ENCODE results near the gene REEP5. TPM values are rescaled to one million over a fixed set of nuclear protein-coding genes. Genes with fewer than 3 reads are reported as not detected.

Gene REEP5
- total RNA-seq, 1 experiment from 2014 or later, result 85.2 TPM

- H3F3A ChIP-seq (ENCODE audit: low read length, unreplicated experiment), result peaks cover 4% of the 10 kb centered on the region
- CTCF ChIA-PET, result no interaction called here
- no peak overlapping the region for H3K9ac ChIP-seq (ENCODE audit: low read length)
- no TSS peak for BruUV-seq (replicated peaks)
- no peaks in the 10 kb centered on the region for H3K36me3 ChIP-seq (ENCODE audit: low read depth, low read length)
- H4K20me1 ChIP-seq (ENCODE audit: low read length), result no peaks in the 10 kb centered on the region
- H3K4me2 ChIP-seq (ENCODE audit: low read length), result no peak overlapping the region
- no peak overlapping the region for H3K27ac ChIP-seq (ENCODE audit: low read length)
- POLR2A ChIA-PET (ENCODE audit: unreplicated experiment), result interaction anchor here (0.7 kb wide), 1 partner anchor 18 kb away, joined by 4 read pairs; no protein-coding TSS in a partner anchor
- DNase-seq (no peak), ATAC-seq (no peak)
- no peaks in the 10 kb centered on the region for H3K9me3 ChIP-seq (ENCODE audit: low read length)
- H3K4me3 ChIP-seq (ENCODE audit: low read length), result no peak overlapping the region
- TF ChIP-seq EZH2phosphoT487 (IDR thresholded peaks at IDR 0.05; ENCODE audit: borderline replicate concordance, low read length) (no peak), EZH2 (IDR thresholded peaks at IDR 0.05; ENCODE audit: low read length, unreplicated experiment) (no peak)
- no peaks in the 10 kb centered on the region for H3K27me3 ChIP-seq (ENCODE audit: low read length)
- no peak overlapping the region for H2AFZ ChIP-seq (ENCODE audit: low read length)
- H3K4me1 ChIP-seq (ENCODE audit: insufficient read depth, low read length), result peaks cover 22% of the 10 kb centered on the region
- no peaks in the 10 kb centered on the region for H3K9me2 ChIP-seq (replicated peaks; ENCODE audit: low read length)
- H3K79me2 ChIP-seq (ENCODE audit: low read length), result no peaks in the 10 kb centered on the region
- intact Hi-C loops (cut with micrococcal nuclease), result no loop called here
Observed at GRCh38 chr5:112933105-112933504, 11.1 kb upstream of the REEP5 start.

DNA sequence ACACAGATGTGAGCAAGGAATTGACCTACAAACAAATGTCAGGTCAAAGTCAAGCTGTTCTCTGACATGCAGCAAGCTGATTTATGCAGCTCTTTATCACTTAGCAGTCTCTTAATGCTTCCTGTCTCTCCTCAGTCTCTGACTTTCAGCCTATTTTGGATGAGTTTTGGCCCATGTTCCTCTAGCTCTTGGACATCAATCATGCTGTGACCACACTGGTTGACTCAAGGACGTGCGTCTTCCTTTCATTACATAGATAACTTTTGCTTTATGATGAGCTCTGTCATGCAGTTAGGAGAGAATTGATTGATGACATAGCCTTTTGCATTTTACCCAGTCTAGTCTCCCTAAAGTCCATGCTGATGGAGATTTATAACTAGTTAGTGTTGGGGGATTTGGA lies 9.4 kb upstream of the REEP5 start:
- ATAC-seq (no peak), DNase-seq (no peak)
- Histone ChIP-seq H3K4me3 (ENCODE audit: low read length) (no peak overlapping the region), H3K27me3 (ENCODE audit: low read length) (no peaks in the 10 kb centered on the region), H3K9me3 (ENCODE audit: low read length) (no peaks in the 10 kb centered on the region), H2AFZ (ENCODE audit: low read length) (no peak overlapping the region), H3F3A (ENCODE audit: low read length, unreplicated experiment) (peaks cover 4% of the 10 kb centered on the region), H3K27ac (ENCODE audit: low read length) (no peak overlapping the region), H4K20me1 (ENCODE audit: low read length) (no peaks in the 10 kb centered on the region), H3K4me2 (ENCODE audit: low read length) (no peak overlapping the region), H3K9me2 (replicated peaks; ENCODE audit: low read length) (no peaks in the 10 kb centered on the region), H3K4me1 (ENCODE audit: insufficient read depth, low read length) (peaks cover 22% of the 10 kb centered on the region), H3K79me2 (ENCODE audit: low read length) (no peaks in the 10 kb centered on the region), H3K9ac (ENCODE audit: low read length) (no peak overlapping the region), H3K36me3 (ENCODE audit: low read depth, low read length) (no peaks in the 10 kb centered on the region)
- no TSS peak for BruUV-seq (replicated peaks)
- ChIA-PET CTCF (no interaction called here), POLR2A (ENCODE audit: unreplicated experiment) (no interaction called here)
- no peak for TF ChIP-seq EZH2phosphoT487 (IDR thresholded peaks at IDR 0.05; ENCODE audit: borderline replicate concordance, low read length)
- TF ChIP-seq EZH2 (IDR thresholded peaks at IDR 0.05; ENCODE audit: low read length, unreplicated experiment), result no peak
- TF ChIP-seq CTCF (conservative IDR thresholded peaks at IDR 0.05; ENCODE audit: low read depth, low read length), result no peak
- intact Hi-C loops (cut with micrococcal nuclease), result no loop called here

GRCh38 chr5:112930082-112930344 lies 8.0 kb upstream of the REEP5 start:
- ChIA-PET CTCF (no interaction called here), POLR2A (ENCODE audit: unreplicated experiment) (no interaction called here)
- H3K27me3 ChIP-seq (ENCODE audit: low read length), result no peaks in the 10 kb centered on the region
- peaks cover 4% of the 10 kb centered on the region for H3F3A ChIP-seq (ENCODE audit: low read length, unreplicated experiment)
- peaks cover 16% of the 10 kb centered on the region for H3K4me1 ChIP-seq (ENCODE audit: insufficient read depth, low read length)
- no peaks in the 10 kb centered on the region for H3K9me3 ChIP-seq (ENCODE audit: low read length)
- H3K4me2 ChIP-seq (ENCODE audit: low read length), result no peak overlapping the region
- no peak overlapping the region for H2AFZ ChIP-seq (ENCODE audit: low read length)
- no peaks in the 10 kb centered on the region for H3K9me2 ChIP-seq (replicated peaks; ENCODE audit: low read length)
- no peak for TF ChIP-seq EZH2phosphoT487 (IDR thresholded peaks at IDR 0.05; ENCODE audit: borderline replicate concordance, low read length)
- no peak for TF ChIP-seq CTCF (conservative IDR thresholded peaks at IDR 0.05; ENCODE audit: low read depth, low read length)
- TF ChIP-seq EZH2 (IDR thresholded peaks at IDR 0.05; ENCODE audit: low read length, unreplicated experiment), result no peak
- no peak for DNase-seq
- no TSS peak for BruUV-seq (replicated peaks)
- no peak overlapping the region for H3K9ac ChIP-seq (ENCODE audit: low read length)
- H3K27ac ChIP-seq (ENCODE audit: low read length), result no peak overlapping the region
- no peaks in the 10 kb centered on the region for H4K20me1 ChIP-seq (ENCODE audit: low read length)
- intact Hi-C loops (cut with micrococcal nuclease), result no loop called here
- no peaks in the 10 kb centered on the region for H3K79me2 ChIP-seq (ENCODE audit: low read length)
- no peak for ATAC-seq
- no peaks in the 10 kb centered on the region for H3K36me3 ChIP-seq (ENCODE audit: low read depth, low read length)
- H3K4me3 ChIP-seq (ENCODE audit: low read length), result no peak overlapping the region
